ENCODE measurements around the gene PTPRG. TPM values are rescaled to one million over a fixed set of nuclear protein-coding genes. Genes with fewer than 3 reads are reported as not detected.

The PTPRG gene
- total RNA-seq, 1 experiment from 2014 or later, result 32.1 TPM

DNA sequence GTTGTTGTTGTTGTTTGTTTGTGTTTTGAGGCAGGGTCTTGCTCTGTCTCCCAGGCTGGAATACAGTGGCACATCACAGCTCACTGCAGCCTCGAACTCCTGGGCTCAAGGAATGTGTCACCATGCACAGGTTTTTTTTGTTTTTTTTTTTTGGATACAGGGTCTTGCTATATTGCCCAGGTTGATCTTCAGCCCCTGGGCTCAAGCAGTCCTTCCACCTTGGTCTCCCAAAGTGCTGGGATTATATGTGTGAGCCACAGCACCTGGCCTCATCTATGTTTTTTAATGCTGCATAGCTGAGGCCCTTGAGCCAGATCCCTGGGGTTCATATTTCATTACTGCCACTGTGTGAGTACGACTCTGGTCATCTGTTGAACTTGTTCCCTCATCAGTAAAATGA, 459.3 kb downstream of the PTPRG start:
- ChIA-PET CTCF (no interaction called here), POLR2A (no interaction called here), RAD21 (ENCODE audit: low non-redundant PET in 1 of 2, low total read pairs in 2 of 2, uncharacterized antibody in 2 of 2, unreplicated experiment in 2 of 2) (no interaction called here)
- Histone ChIP-seq H2AFZ (ENCODE audit: low read depth, low read length, poor library complexity, severe bottlenecking) (no peak overlapping the region), H3K4me2 (ENCODE audit: low read length) (no peak overlapping the region), H3K9ac (ENCODE audit: low read length) (no peak overlapping the region), H3K9me3 (ENCODE audit: control insufficient read depth in 1 of 2, insufficient read depth in 1 of 2, low read depth in 1 of 2, low read length in 2 of 2) (no peaks in the 10 kb centered on the region), H3K4me1 (ENCODE audit: control insufficient read depth in 1 of 2, insufficient read depth in 2 of 2, low read length in 2 of 2) (no peaks in the 10 kb centered on the region), H3K36me3 (ENCODE audit: control insufficient read depth in 1 of 2, insufficient read depth in 2 of 2, low read length in 2 of 2) (no peaks in the 10 kb centered on the region), H4K20me1 (ENCODE audit: insufficient read depth) (no peaks in the 10 kb centered on the region), H3K27me3 (ENCODE audit: insufficient read depth, low read length) (no peaks in the 10 kb centered on the region), H3K4me3 (replicated peaks in 1 of 2; ENCODE audit: low read depth in 1 of 2, low read length in 2 of 2) (no peak overlapping the region), H3K79me2 (ENCODE audit: insufficient read depth, low read length) (no peaks in the 10 kb centered on the region), H3K9me2 (ENCODE audit: insufficient read depth) (no peaks in the 10 kb centered on the region), H3K27ac (ENCODE audit: low read depth, low read length) (no peak overlapping the region)
- intact Hi-C loops (cut with micrococcal nuclease), result no loop called here
- DNase-seq (ENCODE audit: low read depth, low spot score) (no peak), ATAC-seq (no peak)
- TF ChIP-seq SRF (IDR thresholded peaks at IDR 0.05; ENCODE audit: low read depth), result no peak
- TF ChIP-seq, protein P1, sequence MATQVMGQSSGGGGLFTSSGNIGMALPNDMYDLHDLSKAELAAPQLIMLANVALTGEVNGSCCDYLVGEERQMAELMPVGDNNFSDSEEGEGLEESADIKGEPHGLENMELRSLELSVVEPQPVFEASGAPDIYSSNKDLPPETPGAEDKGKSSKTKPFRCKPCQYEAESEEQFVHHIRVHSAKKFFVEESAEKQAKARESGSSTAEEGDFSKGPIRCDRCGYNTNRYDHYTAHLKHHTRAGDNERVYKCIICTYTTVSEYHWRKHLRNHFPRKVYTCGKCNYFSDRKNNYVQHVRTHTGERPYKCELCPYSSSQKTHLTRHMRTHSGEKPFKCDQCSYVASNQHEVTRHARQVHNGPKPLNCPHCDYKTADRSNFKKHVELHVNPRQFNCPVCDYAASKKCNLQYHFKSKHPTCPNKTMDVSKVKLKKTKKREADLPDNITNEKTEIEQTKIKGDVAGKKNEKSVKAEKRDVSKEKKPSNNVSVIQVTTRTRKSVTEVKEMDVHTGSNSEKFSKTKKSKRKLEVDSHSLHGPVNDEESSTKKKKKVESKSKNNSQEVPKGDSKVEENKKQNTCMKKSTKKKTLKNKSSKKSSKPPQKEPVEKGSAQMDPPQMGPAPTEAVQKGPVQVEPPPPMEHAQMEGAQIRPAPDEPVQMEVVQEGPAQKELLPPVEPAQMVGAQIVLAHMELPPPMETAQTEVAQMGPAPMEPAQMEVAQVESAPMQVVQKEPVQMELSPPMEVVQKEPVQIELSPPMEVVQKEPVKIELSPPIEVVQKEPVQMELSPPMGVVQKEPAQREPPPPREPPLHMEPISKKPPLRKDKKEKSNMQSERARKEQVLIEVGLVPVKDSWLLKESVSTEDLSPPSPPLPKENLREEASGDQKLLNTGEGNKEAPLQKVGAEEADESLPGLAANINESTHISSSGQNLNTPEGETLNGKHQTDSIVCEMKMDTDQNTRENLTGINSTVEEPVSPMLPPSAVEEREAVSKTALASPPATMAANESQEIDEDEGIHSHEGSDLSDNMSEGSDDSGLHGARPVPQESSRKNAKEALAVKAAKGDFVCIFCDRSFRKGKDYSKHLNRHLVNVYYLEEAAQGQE (IDR thresholded peaks at IDR 0.05; ENCODE audit: low read depth), result no peak
- TF ChIP-seq CBX3 (IDR thresholded peaks at IDR 0.05; ENCODE audit: low read depth), result no peak
- no peak for TF ChIP-seq ZFX (IDR thresholded peaks at IDR 0.05)
- TF ChIP-seq SP1 (IDR thresholded peaks at IDR 0.05; ENCODE audit: low read depth), result no peak
- no peak for TF ChIP-seq MAX (IDR thresholded peaks at IDR 0.05)
- TF ChIP-seq CEBPB (IDR thresholded peaks at IDR 0.05; ENCODE audit: low read depth), result no peak
- no peak for TF ChIP-seq EGR1 (IDR thresholded peaks at IDR 0.05; ENCODE audit: low read depth)
- no peak for TF ChIP-seq SIN3A (IDR thresholded peaks at IDR 0.05; ENCODE audit: low read depth)
- no TSS peak for BruUV-seq (replicated peaks)

DNA sequence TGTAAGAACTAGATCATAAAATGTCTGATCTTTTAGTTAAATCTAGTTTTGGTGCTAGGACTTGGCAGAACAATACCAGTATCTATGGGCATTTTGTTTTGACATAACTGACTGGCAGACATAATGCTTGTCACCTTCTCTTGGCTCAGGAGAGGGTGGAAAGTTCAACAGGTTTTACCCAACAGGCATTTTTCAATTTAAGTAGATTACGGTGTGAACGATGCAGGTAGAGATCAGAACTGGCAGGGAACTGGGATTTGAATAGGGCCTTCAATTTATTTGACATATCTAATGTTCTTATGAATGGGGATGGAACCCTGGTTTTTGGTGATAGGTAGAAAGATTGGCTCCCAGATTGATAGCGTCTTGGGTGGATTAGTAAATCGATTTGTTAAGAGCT, 460.9 kb downstream of the PTPRG start:
- Histone ChIP-seq H3K4me1 (ENCODE audit: control insufficient read depth in 1 of 2, insufficient read depth in 2 of 2, low read length in 2 of 2) (no peaks in the 10 kb centered on the region), H3K27ac (ENCODE audit: low read depth, low read length) (no peak overlapping the region), H3K4me3 (replicated peaks in 1 of 2; ENCODE audit: low read depth in 1 of 2, low read length in 2 of 2) (no peak overlapping the region), H3K9me3 (ENCODE audit: control insufficient read depth in 1 of 2, insufficient read depth in 1 of 2, low read depth in 1 of 2, low read length in 2 of 2) (no peaks in the 10 kb centered on the region), H3K27me3 (ENCODE audit: insufficient read depth, low read length) (no peaks in the 10 kb centered on the region), H3K79me2 (ENCODE audit: insufficient read depth, low read length) (no peaks in the 10 kb centered on the region), H2AFZ (ENCODE audit: low read depth, low read length, poor library complexity, severe bottlenecking) (no peak overlapping the region), H3K4me2 (ENCODE audit: low read length) (no peak overlapping the region), H3K9me2 (ENCODE audit: insufficient read depth) (no peaks in the 10 kb centered on the region), H4K20me1 (ENCODE audit: insufficient read depth) (no peaks in the 10 kb centered on the region), H3K9ac (ENCODE audit: low read length) (no peak overlapping the region), H3K36me3 (ENCODE audit: control insufficient read depth in 1 of 2, insufficient read depth in 2 of 2, low read length in 2 of 2) (no peaks in the 10 kb centered on the region)
- ChIA-PET CTCF (no interaction called here), POLR2A (no interaction called here), RAD21 (ENCODE audit: low non-redundant PET in 1 of 2, low total read pairs in 2 of 2, uncharacterized antibody in 2 of 2, unreplicated experiment in 2 of 2) (no interaction called here)
- ATAC-seq (no peak), DNase-seq (ENCODE audit: low read depth, low spot score) (no peak)
- intact Hi-C loops (cut with micrococcal nuclease), result no loop called here
- BruUV-seq (replicated peaks), result no TSS peak
- TF ChIP-seq SIN3A (IDR thresholded peaks at IDR 0.05; ENCODE audit: low read depth) (no peak), SP1 (IDR thresholded peaks at IDR 0.05; ENCODE audit: low read depth) (no peak), EZH2 (IDR thresholded peaks at IDR 0.05) (no peak), CTCF (IDR thresholded peaks at IDR 0.05 in 2 of 3, conservative IDR thresholded peaks at IDR 0.05 in 1 of 3; ENCODE audit: borderline replicate concordance in 1 of 3, insufficient read depth in 1 of 3, low read depth in 2 of 3, low read length in 2 of 3) (no peak), MAX (IDR thresholded peaks at IDR 0.05) (no peak), JUND (IDR thresholded peaks at IDR 0.05) (no peak), CBX3 (IDR thresholded peaks at IDR 0.05; ENCODE audit: low read depth) (no peak), EZH2phosphoT487 (IDR thresholded peaks at IDR 0.05; ENCODE audit: borderline replicate concordance) (no peak), ZFX (IDR thresholded peaks at IDR 0.05) (no peak), RAD21 (IDR thresholded peaks at IDR 0.05; ENCODE audit: low read depth) (no peak), CEBPB (IDR thresholded peaks at IDR 0.05; ENCODE audit: low read depth) (no peak), TCF7L2 (IDR thresholded peaks at IDR 0.05; ENCODE audit: borderline replicate concordance, extremely low read depth, insufficient read depth, insufficient read length) (no peak), ZNF274 (IDR thresholded peaks at IDR 0.05; ENCODE audit: low read depth, low read length) (no peak), POLR2AphosphoS5 (IDR thresholded peaks at IDR 0.05; ENCODE audit: low read depth, low read length) (no peak)
